HepG2 (cell line): ENCODE measurements around the gene UAP1L1. TPM values are rescaled to one million over a fixed set of nuclear protein-coding genes. Genes with fewer than 3 reads are reported as not detected.

Source experiments
- ARNTL ChIP-seq: sonication (generic); formaldehyde crosslinking; IDR thresholded peaks from 2 replicates; pipeline ENCODE4 v1.4.0; 2020; ENCODE audit warnings: mild to moderate bottlenecking, missing genetic modification reagents
- ELF1 ChIP-seq: sonication (generic); formaldehyde crosslinking; IDR thresholded peaks from 2 replicates; pipeline ENCODE4 v1.4.0; 2020; ENCODE audit warnings: missing genetic modification reagents
- FLYWCH1 ChIP-seq: sonication (generic); formaldehyde crosslinking; IDR thresholded peaks from 2 replicates; pipeline ENCODE4 v1.8.1; 2023; ENCODE audit warnings: mild to moderate bottlenecking, missing genetic modification reagents
- FOXA3 ChIP-seq: IDR thresholded peaks from 2 replicates; pipeline ENCODE4 v1.6.1; 2016; ENCODE audit warnings: missing genetic modification reagents, missing compliant biosample characterization
- ISX ChIP-seq: sonication (generic); formaldehyde crosslinking; conservative IDR thresholded peaks from 2 replicates; pipeline ENCODE4 v1.5.0; 2020; ENCODE audit warnings: missing genetic modification reagents
- MYC ChIP-seq: sonication (generic); formaldehyde crosslinking; IDR thresholded peaks from 2 replicates; pipeline ENCODE4 v1.9.0; 2021; ENCODE audit warnings: missing genetic modification reagents, borderline replicate concordance
- RARG ChIP-seq: sonication (generic); formaldehyde crosslinking; IDR thresholded peaks from 2 replicates; pipeline ENCODE4 v1.4.0; 2020; ENCODE audit warnings: low read depth, mild to moderate bottlenecking, missing genetic modification reagents
- ZBTB42 ChIP-seq: sonication (generic); formaldehyde crosslinking; IDR thresholded peaks from 2 replicates; pipeline ENCODE4 v1.5.0; 2020; ENCODE audit warnings: mild to moderate bottlenecking, missing genetic modification reagents
- ZNF34 ChIP-seq: sonication (generic); formaldehyde crosslinking; IDR thresholded peaks from 2 replicates; pipeline ENCODE4 v1.4.0; 2020; ENCODE audit warnings: mild to moderate bottlenecking, missing genetic modification reagents, borderline replicate concordance
- ZNF430 ChIP-seq: sonication (generic); formaldehyde crosslinking; IDR thresholded peaks from 2 replicates; pipeline ENCODE4 v1.9.0; 2021; ENCODE audit warnings: mild to moderate bottlenecking, missing genetic modification reagents
- ZNF790 ChIP-seq: sonication (generic); formaldehyde crosslinking; IDR thresholded peaks from 2 replicates; pipeline ENCODE4 v1.8.0; 2022; ENCODE audit warnings: missing genetic modification reagents, mild to moderate bottlenecking, borderline replicate concordance
- ZNF879 ChIP-seq: sonication (generic); formaldehyde crosslinking; IDR thresholded peaks from 2 replicates; pipeline ENCODE4 v1.8.1; 2023; ENCODE audit warnings: missing genetic modification reagents
- polyA plus RNA-seq, 8 experiments: library from polyadenylated mRNA; depleted of rRNA in 3 of 8; stranded (reverse) in 7 of 8; unstranded in 1 of 8; fragments of >200 nt; fragmentation: Illumina TruSeq in 4 of 8; extraction: Trizol in 4 of 8; gene quantifications; 2 replicates each; pipeline versions ENCODE4 v1.2.1 to v1.2.3, GENCODE V29; 2011 to 2016; ENCODE audit warnings: low read depth in 4 of 8, missing spikeins in 1 of 8, mixed read lengths in 1 of 8; ENCODE audit not compliant: insufficient read depth in 1 of 8
- total RNA-seq, 5 experiments: library from RNA; depleted of rRNA; stranded (reverse); fragments of >200 nt; fragmentation: Illumina TruSeq; extraction: Trizol; gene quantifications; 2 replicates each; pipeline ENCODE4 v1.2.3, GENCODE V29; 2016; ENCODE audit warnings: low read depth in 1 of 5
- TF ChIP-seq, protein P1 (sequence below): sonication (generic); formaldehyde crosslinking; IDR thresholded peaks from 2 replicates; pipeline ENCODE4 v1.9.0; 2021; ENCODE audit warnings: missing genetic modification reagents, borderline replicate concordance
- TF ChIP-seq, protein P2 (sequence below), 2 experiments: sonication (generic) in 1 of 2; formaldehyde crosslinking in 1 of 2; IDR thresholded peaks; 2 replicates each; pipeline versions ENCODE4 v1.6.1 to v1.9.0; 2014 to 2022; ENCODE audit warnings: antibody characterized with exemption in 1 of 2, borderline replicate concordance in 1 of 2, inconsistent platforms in 1 of 2, low read depth in 1 of 2, missing genetic modification reagents in 1 of 2
- TF ChIP-seq, protein P3 (sequence below): sonication (generic); formaldehyde crosslinking; IDR thresholded peaks from 2 replicates; pipeline ENCODE4 v1.4.0; 2020; ENCODE audit warnings: missing genetic modification reagents, mild to moderate bottlenecking, borderline replicate concordance
- TF ChIP-seq, protein P4 (sequence below): sonication (generic); formaldehyde crosslinking; conservative IDR thresholded peaks from 2 replicates; pipeline ENCODE4 v1.5.0; 2020; ENCODE audit warnings: missing genetic modification reagents
- TF ChIP-seq, protein P5 (sequence below): IDR thresholded peaks from 2 replicates; pipeline ENCODE4 v1.6.1; 2016; ENCODE audit warnings: low read depth, borderline replicate concordance

UAP1L1 gene
- total and polyA plus RNA-seq, 2 of the 13 experiments (the other 11 are each of a cell fraction or from before 2014, with no cell fraction given) = 5.4 to 6.4 TPM

DNA sequence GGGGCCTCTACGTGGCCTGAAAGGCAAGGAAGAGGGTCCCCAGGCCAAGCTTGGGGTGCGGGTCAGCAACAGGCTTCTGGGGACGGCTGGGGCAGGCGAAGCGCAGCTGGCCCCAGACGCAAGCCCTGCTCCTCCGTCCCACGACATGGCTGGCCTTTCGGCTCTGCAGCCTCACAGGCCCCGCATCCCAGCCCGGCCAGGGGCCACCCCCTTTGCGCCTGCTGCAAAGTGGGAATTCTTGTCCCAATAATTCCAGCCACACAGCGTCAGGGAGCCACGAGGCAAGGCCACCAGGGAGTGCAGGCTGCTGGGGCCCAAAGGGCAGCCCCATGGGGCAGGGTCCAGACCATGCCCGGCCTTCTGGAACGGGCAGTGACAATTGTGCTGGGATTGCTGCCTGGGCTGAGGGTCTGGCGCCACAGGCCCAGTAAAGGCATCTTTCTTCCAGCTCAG is 22.4 kb upstream of the UAP1L1 start (continued):
- no peak; the same call in 1 of the 2 replicates for TF ChIP-seq ELF1 (CRISPR knock-in tag)
- no peak for TF ChIP-seq ISX (CRISPR knock-in tag)
- TF ChIP-seq FLYWCH1 (CRISPR knock-in tag) = 0 out of 2 replicates have a peak, but pooled peaks have one; percentile 37
- TF ChIP-seq ZBTB42 = no peak
- 0 out of 2 replicates have a peak, but pooled peaks have one; percentile 12 for TF ChIP-seq FOXA3 (CRISPR knock-in tag)
- TF ChIP-seq, protein P1, sequence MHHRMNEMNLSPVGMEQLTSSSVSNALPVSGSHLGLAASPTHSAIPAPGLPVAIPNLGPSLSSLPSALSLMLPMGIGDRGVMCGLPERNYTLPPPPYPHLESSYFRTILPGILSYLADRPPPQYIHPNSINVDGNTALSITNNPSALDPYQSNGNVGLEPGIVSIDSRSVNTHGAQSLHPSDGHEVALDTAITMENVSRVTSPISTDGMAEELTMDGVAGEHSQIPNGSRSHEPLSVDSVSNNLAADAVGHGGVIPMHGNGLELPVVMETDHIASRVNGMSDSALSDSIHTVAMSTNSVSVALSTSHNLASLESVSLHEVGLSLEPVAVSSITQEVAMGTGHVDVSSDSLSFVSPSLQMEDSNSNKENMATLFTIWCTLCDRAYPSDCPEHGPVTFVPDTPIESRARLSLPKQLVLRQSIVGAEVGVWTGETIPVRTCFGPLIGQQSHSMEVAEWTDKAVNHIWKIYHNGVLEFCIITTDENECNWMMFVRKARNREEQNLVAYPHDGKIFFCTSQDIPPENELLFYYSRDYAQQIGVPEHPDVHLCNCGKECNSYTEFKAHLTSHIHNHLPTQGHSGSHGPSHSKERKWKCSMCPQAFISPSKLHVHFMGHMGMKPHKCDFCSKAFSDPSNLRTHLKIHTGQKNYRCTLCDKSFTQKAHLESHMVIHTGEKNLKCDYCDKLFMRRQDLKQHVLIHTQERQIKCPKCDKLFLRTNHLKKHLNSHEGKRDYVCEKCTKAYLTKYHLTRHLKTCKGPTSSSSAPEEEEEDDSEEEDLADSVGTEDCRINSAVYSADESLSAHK (CRISPR knock-in tag) = no peak
- TF ChIP-seq ZNF34 (CRISPR knock-in tag) = no peak
- TF ChIP-seq ARNTL (CRISPR knock-in tag) = peak; percentile 16; the same call in 1 of the 2 replicates
- TF ChIP-seq RARG = no peak
- TF ChIP-seq, protein P2, sequence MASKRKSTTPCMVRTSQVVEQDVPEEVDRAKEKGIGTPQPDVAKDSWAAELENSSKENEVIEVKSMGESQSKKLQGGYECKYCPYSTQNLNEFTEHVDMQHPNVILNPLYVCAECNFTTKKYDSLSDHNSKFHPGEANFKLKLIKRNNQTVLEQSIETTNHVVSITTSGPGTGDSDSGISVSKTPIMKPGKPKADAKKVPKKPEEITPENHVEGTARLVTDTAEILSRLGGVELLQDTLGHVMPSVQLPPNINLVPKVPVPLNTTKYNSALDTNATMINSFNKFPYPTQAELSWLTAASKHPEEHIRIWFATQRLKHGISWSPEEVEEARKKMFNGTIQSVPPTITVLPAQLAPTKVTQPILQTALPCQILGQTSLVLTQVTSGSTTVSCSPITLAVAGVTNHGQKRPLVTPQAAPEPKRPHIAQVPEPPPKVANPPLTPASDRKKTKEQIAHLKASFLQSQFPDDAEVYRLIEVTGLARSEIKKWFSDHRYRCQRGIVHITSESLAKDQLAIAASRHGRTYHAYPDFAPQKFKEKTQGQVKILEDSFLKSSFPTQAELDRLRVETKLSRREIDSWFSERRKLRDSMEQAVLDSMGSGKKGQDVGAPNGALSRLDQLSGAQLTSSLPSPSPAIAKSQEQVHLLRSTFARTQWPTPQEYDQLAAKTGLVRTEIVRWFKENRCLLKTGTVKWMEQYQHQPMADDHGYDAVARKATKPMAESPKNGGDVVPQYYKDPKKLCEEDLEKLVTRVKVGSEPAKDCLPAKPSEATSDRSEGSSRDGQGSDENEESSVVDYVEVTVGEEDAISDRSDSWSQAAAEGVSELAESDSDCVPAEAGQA (IDR thresholded peaks at IDR 0.05; ENCODE audit: low read depth) = no peak
- TF ChIP-seq, protein P2 (CRISPR knock-in tag; IDR thresholded peaks at IDR 0.05; ENCODE audit: borderline replicate concordance) = no peak; the same call in 1 of the 2 replicates
- TF ChIP-seq ZNF879 (CRISPR knock-in tag) = 0 out of 2 replicates have a peak, but pooled peaks have one; percentile 45
- TF ChIP-seq, protein P3, sequence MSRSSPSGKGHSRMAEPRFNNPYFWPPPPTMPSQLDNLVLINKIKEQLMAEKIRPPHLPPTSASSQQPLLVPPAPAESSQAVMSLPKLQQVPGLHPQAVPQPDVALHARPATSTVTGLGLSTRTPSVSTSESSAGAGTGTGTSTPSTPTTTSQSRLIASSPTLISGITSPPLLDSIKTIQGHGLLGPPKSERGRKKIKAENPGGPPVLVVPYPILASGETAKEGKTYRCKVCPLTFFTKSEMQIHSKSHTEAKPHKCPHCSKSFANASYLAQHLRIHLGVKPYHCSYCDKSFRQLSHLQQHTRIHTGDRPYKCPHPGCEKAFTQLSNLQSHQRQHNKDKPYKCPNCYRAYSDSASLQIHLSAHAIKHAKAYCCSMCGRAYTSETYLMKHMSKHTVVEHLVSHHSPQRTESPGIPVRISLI (CRISPR knock-in tag) = no peak
- peak; percentile 78 for TF ChIP-seq MYC (CRISPR knock-in tag)
- TF ChIP-seq ZNF430 = no peak; the same call in 1 of the 2 replicates
- TF ChIP-seq, protein P4, sequence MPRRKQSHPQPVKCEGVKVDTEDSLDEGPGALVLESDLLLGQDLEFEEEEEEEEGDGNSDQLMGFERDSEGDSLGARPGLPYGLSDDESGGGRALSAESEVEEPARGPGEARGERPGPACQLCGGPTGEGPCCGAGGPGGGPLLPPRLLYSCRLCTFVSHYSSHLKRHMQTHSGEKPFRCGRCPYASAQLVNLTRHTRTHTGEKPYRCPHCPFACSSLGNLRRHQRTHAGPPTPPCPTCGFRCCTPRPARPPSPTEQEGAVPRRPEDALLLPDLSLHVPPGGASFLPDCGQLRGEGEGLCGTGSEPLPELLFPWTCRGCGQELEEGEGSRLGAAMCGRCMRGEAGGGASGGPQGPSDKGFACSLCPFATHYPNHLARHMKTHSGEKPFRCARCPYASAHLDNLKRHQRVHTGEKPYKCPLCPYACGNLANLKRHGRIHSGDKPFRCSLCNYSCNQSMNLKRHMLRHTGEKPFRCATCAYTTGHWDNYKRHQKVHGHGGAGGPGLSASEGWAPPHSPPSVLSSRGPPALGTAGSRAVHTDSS (CRISPR knock-in tag) = no peak
- TF ChIP-seq ZNF790 = no peak
- TF ChIP-seq, protein P5, sequence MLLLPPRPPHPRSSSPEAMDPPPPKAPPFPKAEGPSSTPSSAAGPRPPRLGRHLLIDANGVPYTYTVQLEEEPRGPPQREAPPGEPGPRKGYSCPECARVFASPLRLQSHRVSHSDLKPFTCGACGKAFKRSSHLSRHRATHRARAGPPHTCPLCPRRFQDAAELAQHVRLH (CRISPR knock-in tag) = no peak
